PFSK-1 (cell line): Measurements from ENCODE around the gene NAPSA.

ENCODE experiments used
- FOXP2 ChIP-seq: optimal IDR thresholded peaks from 2 replicates; pipeline ENCODE3; 2011; ENCODE audit warnings: borderline replicate concordance, control low read depth, inconsistent platforms; ENCODE audit not compliant: insufficient read depth; ENCODE audit errors: extremely low read length, extremely low read depth
- POLR2AphosphoS5 ChIP-seq: IDR thresholded peaks from 2 replicates; pipeline ENCODE4 v1.6.1; 2012; ENCODE audit warnings: low read depth, mild to moderate bottlenecking, control low read depth, low read length, moderate library complexity
- SIN3A ChIP-seq: IDR thresholded peaks from 2 replicates; pipeline ENCODE4 v1.6.1; 2012; ENCODE audit warnings: mild to moderate bottlenecking, low read length, moderate library complexity, borderline replicate concordance; ENCODE audit not compliant: insufficient read depth
- TAF1 ChIP-seq: IDR thresholded peaks from 2 replicates; pipeline ENCODE4 v1.6.1; 2012; ENCODE audit warnings: low read length, control low read depth, borderline replicate concordance; ENCODE audit not compliant: insufficient read depth
- TF ChIP-seq, protein P1 (sequence below), 2 experiments: IDR thresholded peaks; 2 replicates each; pipeline versions ENCODE4 v1.6.1 to v1.8.0; 2011 to 2012; ENCODE audit warnings: low read depth in 2 of 2, low read length in 2 of 2, control low read depth in 1 of 2, inconsistent platforms in 1 of 2, mild to moderate bottlenecking in 1 of 2, moderate library complexity in 1 of 2; ENCODE audit not compliant: insufficient read depth in 1 of 2

Gene NAPSA

DNA sequence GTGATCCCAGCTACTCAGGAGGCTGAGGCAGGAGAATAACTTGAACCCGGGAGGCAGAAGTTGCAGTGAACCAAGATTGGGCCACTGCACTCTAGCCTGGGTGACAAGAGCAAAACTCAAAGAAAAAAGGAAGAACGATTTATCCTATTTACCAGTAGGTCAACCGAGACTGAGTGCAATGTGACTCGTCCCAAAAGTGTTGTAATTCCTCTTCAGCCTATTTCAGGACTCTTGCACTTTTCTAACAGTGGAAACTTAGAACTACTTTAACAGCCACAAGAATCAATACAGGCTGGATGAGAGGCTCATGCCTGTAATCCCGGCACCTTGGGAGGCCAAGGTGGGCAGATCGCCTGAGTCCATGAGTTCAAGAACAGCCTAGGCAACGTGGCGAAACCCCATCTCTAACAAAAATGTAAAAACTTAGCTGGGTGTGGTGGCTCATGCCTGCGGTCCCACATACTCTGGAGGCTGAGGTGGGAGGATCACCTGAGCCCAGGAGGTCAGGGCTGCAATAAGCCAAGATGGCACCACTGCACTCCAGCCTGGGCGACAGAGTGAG lies 6.6 kb upstream of the NAPSA start:
- no peak for TF ChIP-seq TAF1
- no peak for TF ChIP-seq SIN3A
- TF ChIP-seq, protein P1, sequence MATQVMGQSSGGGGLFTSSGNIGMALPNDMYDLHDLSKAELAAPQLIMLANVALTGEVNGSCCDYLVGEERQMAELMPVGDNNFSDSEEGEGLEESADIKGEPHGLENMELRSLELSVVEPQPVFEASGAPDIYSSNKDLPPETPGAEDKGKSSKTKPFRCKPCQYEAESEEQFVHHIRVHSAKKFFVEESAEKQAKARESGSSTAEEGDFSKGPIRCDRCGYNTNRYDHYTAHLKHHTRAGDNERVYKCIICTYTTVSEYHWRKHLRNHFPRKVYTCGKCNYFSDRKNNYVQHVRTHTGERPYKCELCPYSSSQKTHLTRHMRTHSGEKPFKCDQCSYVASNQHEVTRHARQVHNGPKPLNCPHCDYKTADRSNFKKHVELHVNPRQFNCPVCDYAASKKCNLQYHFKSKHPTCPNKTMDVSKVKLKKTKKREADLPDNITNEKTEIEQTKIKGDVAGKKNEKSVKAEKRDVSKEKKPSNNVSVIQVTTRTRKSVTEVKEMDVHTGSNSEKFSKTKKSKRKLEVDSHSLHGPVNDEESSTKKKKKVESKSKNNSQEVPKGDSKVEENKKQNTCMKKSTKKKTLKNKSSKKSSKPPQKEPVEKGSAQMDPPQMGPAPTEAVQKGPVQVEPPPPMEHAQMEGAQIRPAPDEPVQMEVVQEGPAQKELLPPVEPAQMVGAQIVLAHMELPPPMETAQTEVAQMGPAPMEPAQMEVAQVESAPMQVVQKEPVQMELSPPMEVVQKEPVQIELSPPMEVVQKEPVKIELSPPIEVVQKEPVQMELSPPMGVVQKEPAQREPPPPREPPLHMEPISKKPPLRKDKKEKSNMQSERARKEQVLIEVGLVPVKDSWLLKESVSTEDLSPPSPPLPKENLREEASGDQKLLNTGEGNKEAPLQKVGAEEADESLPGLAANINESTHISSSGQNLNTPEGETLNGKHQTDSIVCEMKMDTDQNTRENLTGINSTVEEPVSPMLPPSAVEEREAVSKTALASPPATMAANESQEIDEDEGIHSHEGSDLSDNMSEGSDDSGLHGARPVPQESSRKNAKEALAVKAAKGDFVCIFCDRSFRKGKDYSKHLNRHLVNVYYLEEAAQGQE (IDR thresholded peaks at IDR 0.05; ENCODE audit: insufficient read depth in 1 of 2, low read depth in 2 of 2, low read length in 2 of 2), result no peak
- TF ChIP-seq POLR2AphosphoS5, result no peak
- TF ChIP-seq FOXP2, result no peak

DNA sequence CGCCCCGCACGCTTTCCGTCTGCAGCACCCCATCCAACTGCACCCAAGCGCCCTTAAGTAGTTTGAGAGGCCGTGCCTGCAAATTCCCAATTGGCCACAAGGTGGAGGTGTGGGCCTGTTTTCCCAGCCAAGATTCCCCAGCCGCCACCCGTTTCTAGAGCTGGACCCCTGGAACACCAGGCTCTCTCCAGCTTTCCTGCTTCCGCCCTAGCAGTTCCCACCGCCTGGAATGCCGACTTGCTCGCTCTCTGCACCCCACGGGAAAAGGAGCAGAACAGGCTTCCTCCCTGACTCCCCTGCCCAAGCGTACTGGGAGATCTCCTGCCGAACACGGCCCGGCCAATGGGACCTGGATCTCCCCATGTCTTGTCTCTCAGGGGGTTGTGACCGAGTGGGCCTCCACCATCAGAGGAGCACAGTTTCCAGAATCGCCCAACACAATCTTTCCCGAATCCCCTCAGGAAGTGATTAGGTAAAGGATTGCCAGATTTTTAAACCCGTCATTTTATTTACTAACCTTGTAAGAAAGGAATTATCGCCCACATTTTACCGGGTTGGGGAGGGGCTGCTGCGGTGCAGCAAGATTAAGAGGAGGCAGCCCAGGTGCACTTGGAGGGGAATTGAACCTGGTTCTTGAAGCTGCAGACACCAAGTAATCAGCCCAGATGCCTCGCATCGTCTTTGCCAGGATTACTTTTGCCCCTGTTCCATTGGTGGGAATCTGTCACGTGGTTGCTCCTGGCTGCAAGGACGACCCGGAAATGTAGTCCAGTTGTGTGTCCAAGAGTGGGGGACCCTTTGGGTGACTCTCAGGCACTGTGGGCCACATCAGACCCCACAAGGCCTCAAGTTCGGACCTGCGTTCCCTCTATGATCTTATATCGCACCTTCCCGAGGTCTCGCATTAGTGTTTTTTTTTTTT lies 3.5 kb upstream of the NAPSA start:
- TF ChIP-seq, protein P1 (IDR thresholded peaks at IDR 0.05; ENCODE audit: insufficient read depth in 1 of 2, low read depth in 2 of 2, low read length in 2 of 2), result no peak
- no peak for TF ChIP-seq SIN3A
- TF ChIP-seq FOXP2, result no peak
- TF ChIP-seq POLR2AphosphoS5, result no peak

DNA sequence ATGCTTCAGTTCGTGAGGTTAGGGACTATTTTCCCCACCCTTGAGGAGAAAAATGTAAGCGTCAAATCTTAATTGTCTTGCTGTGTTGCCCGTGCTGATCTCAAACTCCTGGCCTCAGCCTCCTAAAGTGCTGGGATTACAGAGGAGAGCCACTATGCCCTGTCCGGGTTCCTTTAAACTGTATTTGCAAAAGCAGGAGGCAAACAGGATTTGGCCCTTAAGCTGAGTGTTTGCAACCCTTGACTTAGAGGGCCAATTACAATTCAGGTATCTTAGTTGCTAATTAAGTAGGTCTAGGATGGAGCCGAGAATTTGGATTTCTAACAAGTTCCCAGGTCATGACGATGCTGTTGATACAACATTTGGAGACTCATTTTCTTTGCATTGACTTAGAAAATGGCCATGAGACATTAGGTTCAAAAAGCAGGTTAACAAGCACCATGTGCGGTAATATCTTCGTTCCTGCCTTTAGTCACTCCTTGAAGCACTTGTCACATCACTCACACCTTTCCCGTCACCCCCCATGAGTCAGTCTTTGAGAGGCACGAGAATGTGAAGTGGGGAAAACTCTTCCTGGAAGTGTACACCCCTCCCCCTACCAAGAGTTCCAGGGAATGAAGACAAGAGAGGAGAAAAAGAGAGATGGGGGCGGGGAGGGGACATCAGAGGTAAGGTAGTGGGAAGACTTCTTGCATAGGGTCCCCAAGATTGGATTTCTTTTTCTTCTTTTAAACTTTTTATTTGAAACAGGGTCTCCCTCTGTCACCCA lies 2.6 kb downstream of the NAPSA start:
- TF ChIP-seq POLR2AphosphoS5 (no peak), FOXP2 (no peak), TAF1 (no peak), SIN3A (no peak)
- TF ChIP-seq, protein P1 (IDR thresholded peaks at IDR 0.05; ENCODE audit: insufficient read depth in 1 of 2, low read depth in 2 of 2, low read length in 2 of 2), result no peak

GRCh38 chr19:50362030-50362412 lies 3.4 kb downstream of the NAPSA start:
- TF ChIP-seq TAF1, result no peak
- TF ChIP-seq, protein P1 (IDR thresholded peaks at IDR 0.05; ENCODE audit: insufficient read depth in 1 of 2, low read depth in 2 of 2, low read length in 2 of 2), result no peak
